Measurements from ENCODE around the gene ZNF383.
"Not testable (repeated sequence)": the region's sequence is repeated elsewhere in the genome, so short reads cannot be mapped to it uniquely, and the experiment has no call there.

Gene ZNF383

GRCh38 chr19:37217775-37218591, at the start of gene ZNF383:
TSS of gene ZNF383 (plus strand) at chr19:37218214. CDS start at chr19:37230454, 12,240 bp downstream.
- peak; percentile 83 for DNase-seq (ENCODE audit: low spot score)

GRCh38 chr19:37172368-37173366, 45.3 kb upstream of the ZNF383 start, which contains the start of gene ZNF585A:
TSS of gene ZNF585A (minus strand) at chr19:37172695. CDS start at chr19:37169910, 2,785 bp downstream.
- DNase-seq (ENCODE audit: low spot score), result peak; percentile 49

GRCh38 chr19:37186071-37186470, 31.9 kb upstream of the ZNF383 start:
- DNase-seq (ENCODE audit: low spot score), result not testable (repeated sequence)

- DNase-seq (ENCODE audit: low spot score), result not testable (repeated sequence)
Measured at GRCh38 chr19:37195248-37195647, 22.8 kb upstream of the ZNF383 start.

- DNase-seq (ENCODE audit: low spot score), result not testable (repeated sequence)
Measured at GRCh38 chr19:37197115-37197514, 20.9 kb upstream of the ZNF383 start.

- DNase-seq (ENCODE audit: low spot score), result no peak
Measured at GRCh38 chr19:37197768-37198167, 20.2 kb upstream of the ZNF383 start.

GRCh38 chr19:37217480-37217774, 587 bp upstream of the ZNF383 start:
- DNase-seq (ENCODE audit: low spot score), result peak; percentile 10

GRCh38 chr19:37218592-37218935, 550 bp downstream of the ZNF383 start:
- no peak for DNase-seq (ENCODE audit: low spot score)

- DNase-seq (ENCODE audit: low spot score), result no peak
Measured at GRCh38 chr19:37220383-37220782, 2.4 kb downstream of the ZNF383 start.

GRCh38 chr19:37221136-37221535, 3.1 kb downstream of the ZNF383 start:
- no peak for DNase-seq (ENCODE audit: low spot score)

GRCh38 chr19:37226248-37226647, 8.2 kb downstream of the ZNF383 start:
- DNase-seq (ENCODE audit: low spot score), result no peak

- DNase-seq (ENCODE audit: low spot score), result no peak
Measured at GRCh38 chr19:37227996-37228395, 10.0 kb downstream of the ZNF383 start.

GRCh38 chr19:37243206-37243632, 25.2 kb downstream of the ZNF383 start:
- no peak for DNase-seq (ENCODE audit: low spot score)

GRCh38 chr19:37251308-37252229, 33.6 kb downstream of the ZNF383 start:
- peak; percentile 25 for DNase-seq (ENCODE audit: low spot score)

- not testable (repeated sequence) for DNase-seq (ENCODE audit: low spot score)
Measured at GRCh38 chr19:37263028-37263427, 45.0 kb downstream of the ZNF383 start.

GRCh38 chr19:37267005-37267404, 49.0 kb downstream of the ZNF383 start:
- DNase-seq (ENCODE audit: low spot score), result not testable (repeated sequence)

GRCh38 chr19:37267755-37268154, 49.7 kb downstream of the ZNF383 start:
- not testable (repeated sequence) for DNase-seq (ENCODE audit: low spot score)

- DNase-seq (ENCODE audit: low spot score), result not testable (repeated sequence)
Measured at GRCh38 chr19:37280656-37281055, 62.6 kb downstream of the ZNF383 start.

- DNase-seq (ENCODE audit: low spot score), result not testable (repeated sequence)
Measured at GRCh38 chr19:37284020-37284419, 66.0 kb downstream of the ZNF383 start.

GRCh38 chr19:37289229-37289628, 71.2 kb downstream of the ZNF383 start:
- not testable (repeated sequence) for DNase-seq (ENCODE audit: low spot score)
